Measurements from ENCODE around the gene SEMA3D. TPM values are rescaled to one million over a fixed set of nuclear protein-coding genes. Genes with fewer than 3 reads are reported as not detected.

SEMA3D gene
- polyA plus RNA-seq, 1 experiment = 7.4 TPM

DNA sequence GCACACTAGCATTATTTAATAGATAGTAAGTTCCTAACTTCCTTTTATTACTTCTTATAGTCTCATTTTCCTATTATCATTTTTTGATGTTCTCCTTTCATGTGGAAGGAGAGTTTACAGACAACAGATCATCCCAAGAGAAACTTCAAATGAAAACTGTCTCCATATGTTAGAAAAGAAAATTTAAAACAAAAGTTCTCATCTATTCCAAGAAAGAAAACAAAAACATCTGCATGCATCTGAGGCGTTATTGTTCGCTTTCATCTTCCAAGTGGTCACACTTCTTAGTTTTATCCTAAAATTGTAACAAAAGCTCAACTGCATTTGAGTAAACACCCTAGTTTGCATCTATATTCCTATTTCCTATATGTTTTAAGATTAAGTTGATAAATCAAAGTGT is 126.2 kb downstream of the SEMA3D start:
- POLR2A ChIA-PET = no interaction called here
- TF ChIP-seq, protein P1, sequence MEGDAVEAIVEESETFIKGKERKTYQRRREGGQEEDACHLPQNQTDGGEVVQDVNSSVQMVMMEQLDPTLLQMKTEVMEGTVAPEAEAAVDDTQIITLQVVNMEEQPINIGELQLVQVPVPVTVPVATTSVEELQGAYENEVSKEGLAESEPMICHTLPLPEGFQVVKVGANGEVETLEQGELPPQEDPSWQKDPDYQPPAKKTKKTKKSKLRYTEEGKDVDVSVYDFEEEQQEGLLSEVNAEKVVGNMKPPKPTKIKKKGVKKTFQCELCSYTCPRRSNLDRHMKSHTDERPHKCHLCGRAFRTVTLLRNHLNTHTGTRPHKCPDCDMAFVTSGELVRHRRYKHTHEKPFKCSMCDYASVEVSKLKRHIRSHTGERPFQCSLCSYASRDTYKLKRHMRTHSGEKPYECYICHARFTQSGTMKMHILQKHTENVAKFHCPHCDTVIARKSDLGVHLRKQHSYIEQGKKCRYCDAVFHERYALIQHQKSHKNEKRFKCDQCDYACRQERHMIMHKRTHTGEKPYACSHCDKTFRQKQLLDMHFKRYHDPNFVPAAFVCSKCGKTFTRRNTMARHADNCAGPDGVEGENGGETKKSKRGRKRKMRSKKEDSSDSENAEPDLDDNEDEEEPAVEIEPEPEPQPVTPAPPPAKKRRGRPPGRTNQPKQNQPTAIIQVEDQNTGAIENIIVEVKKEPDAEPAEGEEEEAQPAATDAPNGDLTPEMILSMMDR (IDR thresholded peaks at IDR 0.05; ENCODE audit: low read depth, low read length) = no peak
- DNase-seq (ENCODE audit: low read depth, low spot score) = no peak
- CTCF ChIA-PET = interaction anchor here (1.2 to 2.0 kb wide), 2 partner anchors 9 to 19 kb away, joined by 3 to 4 read pairs; no protein-coding TSS in a partner anchor
- Histone ChIP-seq H3K27me3 (ENCODE audit: control insufficient read depth, insufficient read depth, low read length) (no peaks in the 10 kb centered on the region), H3K4me3 (ENCODE audit: low read depth, low read length) (no peak overlapping the region), H3K9me3 (ENCODE audit: control insufficient read depth, insufficient read depth, low read length) (no peaks in the 10 kb centered on the region), H3K27ac (ENCODE audit: low read depth, low read length) (no peak overlapping the region)

DNA sequence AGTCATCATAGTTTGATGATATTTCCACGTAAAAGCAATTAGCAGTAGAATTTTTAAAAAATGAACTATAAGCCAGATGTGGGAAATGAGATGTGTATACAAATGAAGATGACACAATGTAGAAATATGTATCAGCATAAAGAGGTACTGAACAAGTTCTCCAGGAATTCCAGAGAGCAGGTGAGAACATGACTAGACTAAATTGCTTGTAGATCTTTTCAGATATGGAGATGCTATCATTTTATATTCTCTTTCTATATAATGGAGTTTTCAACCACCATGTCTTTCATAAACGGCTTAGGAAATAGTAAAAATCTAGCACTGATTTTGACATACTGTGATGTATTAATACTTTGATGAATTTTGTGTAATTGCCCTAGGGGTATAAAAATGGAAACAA is 130.9 kb downstream of the SEMA3D start:
- H3K27ac ChIP-seq (ENCODE audit: low read depth, low read length) = no peak overlapping the region
- TF ChIP-seq, protein P1 (IDR thresholded peaks at IDR 0.05; ENCODE audit: low read depth, low read length) = no peak
- POLR2A ChIA-PET = no interaction called here
- no peaks in the 10 kb centered on the region for H3K9me3 ChIP-seq (ENCODE audit: control insufficient read depth, insufficient read depth, low read length)
- CTCF ChIA-PET = interaction anchor here (1.4 to 2.2 kb wide), 2 partner anchors 14 to 498 kb away, joined by 5 to 16 read pairs; no protein-coding TSS in a partner anchor
- H3K4me3 ChIP-seq (ENCODE audit: low read depth, low read length) = no peak overlapping the region
- DNase-seq (ENCODE audit: low read depth, low spot score) = no peak
- H3K27me3 ChIP-seq (ENCODE audit: control insufficient read depth, insufficient read depth, low read length) = no peaks in the 10 kb centered on the region

DNA sequence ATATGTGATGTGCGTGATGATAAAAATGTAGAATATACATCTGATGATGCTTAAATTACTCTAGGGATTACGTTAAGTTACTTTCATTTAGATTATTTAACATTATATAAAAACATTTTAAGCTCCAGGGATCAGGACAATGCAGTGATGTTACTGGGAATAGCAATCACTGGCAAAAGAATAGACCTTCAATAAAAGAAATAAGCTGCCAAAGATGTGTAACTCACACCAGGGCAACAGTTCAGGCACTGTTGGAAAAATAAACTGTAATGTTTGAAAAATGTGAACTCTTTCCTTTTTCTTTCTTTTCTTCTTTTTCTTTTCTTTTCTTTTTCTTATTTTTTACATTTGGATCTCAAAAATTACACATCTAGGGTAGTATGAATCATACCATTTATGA is 131.7 kb downstream of the SEMA3D start:
- ChIA-PET CTCF (interaction anchor here (0.6 to 2.2 kb wide), 3 partner anchors 13 to 693 kb away, joined by 3 to 16 read pairs (median 5); no protein-coding TSS in a partner anchor), POLR2A (no interaction called here)
- no peaks in the 10 kb centered on the region for H3K27me3 ChIP-seq (ENCODE audit: control insufficient read depth, insufficient read depth, low read length)
- TF ChIP-seq, protein P1 (IDR thresholded peaks at IDR 0.05; ENCODE audit: low read depth, low read length) = no peak
- no peak overlapping the region for H3K4me3 ChIP-seq (ENCODE audit: low read depth, low read length)
- H3K9me3 ChIP-seq (ENCODE audit: control insufficient read depth, insufficient read depth, low read length) = no peaks in the 10 kb centered on the region
- H3K27ac ChIP-seq (ENCODE audit: low read depth, low read length) = no peak overlapping the region
- no peak for DNase-seq (ENCODE audit: low read depth, low spot score)

DNA sequence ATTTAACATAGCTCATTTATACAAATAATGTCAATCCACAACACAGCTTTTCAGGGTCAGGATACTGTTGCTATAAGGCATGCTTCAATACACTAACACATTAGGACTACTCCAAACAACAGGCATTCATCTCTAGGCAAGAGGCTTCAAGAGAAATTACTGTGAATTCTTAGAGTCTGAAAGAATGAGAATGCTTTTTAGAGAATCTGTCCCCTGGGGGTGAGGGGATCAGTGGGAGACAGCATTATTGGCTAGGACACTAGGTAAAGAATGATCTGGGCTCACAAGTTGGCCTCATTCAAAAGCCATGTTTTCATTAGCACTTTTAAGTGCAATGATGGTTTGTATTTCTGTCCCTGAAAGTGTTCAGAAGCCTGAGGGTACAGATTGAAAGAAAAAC is 132.6 kb downstream of the SEMA3D start:
- DNase-seq (ENCODE audit: low read depth, low spot score) = no peak
- Histone ChIP-seq H3K4me3 (ENCODE audit: low read depth, low read length) (no peak overlapping the region), H3K27me3 (ENCODE audit: control insufficient read depth, insufficient read depth, low read length) (no peaks in the 10 kb centered on the region), H3K27ac (ENCODE audit: low read depth, low read length) (no peak overlapping the region), H3K9me3 (ENCODE audit: control insufficient read depth, insufficient read depth, low read length) (no peaks in the 10 kb centered on the region)
- CTCF ChIA-PET = interaction anchor here (1.0 to 2.2 kb wide), 3 partner anchors 12 to 500 kb away, joined by 3 to 16 read pairs (median 5); no protein-coding TSS in a partner anchor
- TF ChIP-seq, protein P1 (IDR thresholded peaks at IDR 0.05; ENCODE audit: low read depth, low read length) = no peak
- POLR2A ChIA-PET = no interaction called here

DNA sequence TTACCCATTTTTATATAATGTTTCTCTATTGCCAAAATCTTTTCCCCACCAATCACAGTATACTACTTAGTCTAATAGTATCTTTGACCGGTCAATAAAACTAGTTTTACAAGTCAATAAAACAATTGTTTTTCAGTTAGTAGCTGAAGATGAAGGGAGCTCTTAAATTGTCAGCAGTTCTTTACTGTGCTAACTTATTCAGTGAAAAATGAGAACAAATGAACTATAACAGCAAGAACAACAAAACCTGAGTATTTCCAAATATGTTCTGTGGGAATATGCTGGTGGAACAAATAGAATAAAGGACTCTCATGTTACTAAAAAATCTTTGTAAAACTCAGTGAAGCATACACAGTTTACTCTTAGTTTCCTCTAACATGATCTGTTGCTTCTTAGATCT is 134.0 kb downstream of the SEMA3D start:
- H3K9me3 ChIP-seq (ENCODE audit: control insufficient read depth, insufficient read depth, low read length) = no peaks in the 10 kb centered on the region
- ChIA-PET CTCF (no interaction called here), POLR2A (no interaction called here)
- no peak overlapping the region for H3K4me3 ChIP-seq (ENCODE audit: low read depth, low read length)
- no peaks in the 10 kb centered on the region for H3K27me3 ChIP-seq (ENCODE audit: control insufficient read depth, insufficient read depth, low read length)
- TF ChIP-seq, protein P1 (IDR thresholded peaks at IDR 0.05; ENCODE audit: low read depth, low read length) = no peak
- no peak overlapping the region for H3K27ac ChIP-seq (ENCODE audit: low read depth, low read length)
- no peak for DNase-seq (ENCODE audit: low read depth, low spot score)

Data from AG04450 (cell line).